Parathyroid adenoma (tissue), 2 donors: ENCODE data around the gene ANKRD55.

Source experiments
- H2AFZ ChIP-seq: fragments of 300-600 bp; sonication (generic); one replicate; pipeline ENCODE4 v1.7.0; 2017; ENCODE audit warnings: antibody characterized with exemption, mild to moderate bottlenecking
- H3K27ac ChIP-seq: fragments of 300-600 bp; sonication (generic); one replicate; pipeline ENCODE4 v1.7.0; 2017
- H3K27me3 ChIP-seq: fragments of 300-600 bp; sonication (generic); one replicate; pipeline ENCODE4 v1.7.0; 2017; ENCODE audit warnings: low read length; ENCODE audit not compliant: control insufficient read depth, insufficient read depth
- H3K36me3 ChIP-seq: fragments of 300-600 bp; sonication (generic); one replicate; pipeline ENCODE4 v1.7.0; 2017; ENCODE audit warnings: low read length; ENCODE audit not compliant: control insufficient read depth, insufficient read depth
- H3K4me1 ChIP-seq: fragments of 300-600 bp; sonication (generic); one replicate; pipeline ENCODE4 v1.7.0; 2017; ENCODE audit warnings: control low read depth
- H3K4me2 ChIP-seq: fragments of 300-600 bp; sonication (generic); one replicate; pipeline ENCODE4 v1.7.0; 2017; ENCODE audit warnings: low read length
- H3K4me3 ChIP-seq: fragments of 300-600 bp; sonication (generic); one replicate; pipeline ENCODE4 v1.7.0; 2017; ENCODE audit warnings: low read depth, low read length
- H3K79me2 ChIP-seq: fragments of 300-600 bp; sonication (generic); one replicate; pipeline ENCODE4 v1.7.0; 2017; ENCODE audit warnings: control low read depth
- H3K9ac ChIP-seq: fragments of 300-600 bp; sonication (generic); one replicate; pipeline ENCODE4 v1.7.0; 2017; ENCODE audit warnings: mild to moderate bottlenecking
- H3K9me3 ChIP-seq: fragments of 300-600 bp; sonication (generic); one replicate; pipeline ENCODE4 v1.7.0; 2017; ENCODE audit warnings: low read length; ENCODE audit not compliant: control insufficient read depth
- CTCF ChIP-seq: fragments of 300-600 bp; sonication (generic); IDR thresholded peaks from one replicate; pipeline ENCODE4 v1.7.0; 2017; ENCODE audit warnings: antibody characterized with exemption, mild to moderate bottlenecking
- donor health status: primary hyperparathyroidism.

Gene ANKRD55

GRCh38 chr5:56142614-56143372 lies 90.3 kb downstream of the ANKRD55 start:
- Histone ChIP-seq H3K79me2 (no peaks in the 10 kb centered on the region), H3K4me3 (no peak overlapping the region), H3K27me3 (no peaks in the 10 kb centered on the region), H3K4me2 (peak overlapping the region; percentile 11), H3K4me1 (peaks cover 22% of the 10 kb centered on the region), H3K9me3 (no peaks in the 10 kb centered on the region), H3K9ac (no peak overlapping the region), H3K27ac (peak overlapping the region; percentile 75), H2AFZ (peak overlapping the region; percentile 71), H3K36me3 (no peaks in the 10 kb centered on the region)
- TF ChIP-seq CTCF, result no peak

GRCh38 chr5:56142233-56142613 lies 90.9 kb downstream of the ANKRD55 start:
- H3K9ac ChIP-seq, result no peak overlapping the region
- H3K4me3 ChIP-seq, result no peak overlapping the region
- H2AFZ ChIP-seq, result peak overlapping the region; percentile 71
- TF ChIP-seq CTCF, result no peak
- no peaks in the 10 kb centered on the region for H3K36me3 ChIP-seq
- H3K27ac ChIP-seq, result peak overlapping the region; percentile 75
- no peaks in the 10 kb centered on the region for H3K9me3 ChIP-seq
- peak overlapping the region; percentile 7 for H3K4me2 ChIP-seq
- H3K27me3 ChIP-seq, result no peaks in the 10 kb centered on the region
- H3K4me1 ChIP-seq, result peaks cover 21% of the 10 kb centered on the region
- H3K79me2 ChIP-seq, result no peaks in the 10 kb centered on the region

GRCh38 chr5:56140073-56140472 lies 93.1 kb downstream of the ANKRD55 start:
- Histone ChIP-seq H3K4me1 (peaks cover 21% of the 10 kb centered on the region), H2AFZ (no peak overlapping the region), H3K36me3 (no peaks in the 10 kb centered on the region), H3K27me3 (no peaks in the 10 kb centered on the region), H3K9ac (no peak overlapping the region), H3K4me2 (no peak overlapping the region), H3K27ac (no peak overlapping the region), H3K9me3 (no peaks in the 10 kb centered on the region), H3K79me2 (no peaks in the 10 kb centered on the region), H3K4me3 (no peak overlapping the region)
- TF ChIP-seq CTCF, result no peak

GRCh38 chr5:56130664-56131063 lies 102.5 kb downstream of the ANKRD55 start:
- Histone ChIP-seq H3K9me3 (no peaks in the 10 kb centered on the region), H3K9ac (no peak overlapping the region), H3K27me3 (no peaks in the 10 kb centered on the region), H3K4me1 (peaks cover 7% of the 10 kb centered on the region), H3K36me3 (no peaks in the 10 kb centered on the region), H3K4me3 (no peak overlapping the region), H3K27ac (no peak overlapping the region), H3K79me2 (no peaks in the 10 kb centered on the region), H3K4me2 (no peak overlapping the region), H2AFZ (no peak overlapping the region)
- TF ChIP-seq CTCF, result no peak

GRCh38 chr5:56129288-56129687 lies 103.8 kb downstream of the ANKRD55 start:
- Histone ChIP-seq H3K9ac (no peak overlapping the region), H3K27me3 (no peaks in the 10 kb centered on the region), H3K27ac (no peak overlapping the region), H3K79me2 (no peaks in the 10 kb centered on the region), H2AFZ (no peak overlapping the region), H3K4me2 (no peak overlapping the region), H3K4me3 (no peak overlapping the region), H3K4me1 (peaks cover 7% of the 10 kb centered on the region), H3K9me3 (no peaks in the 10 kb centered on the region), H3K36me3 (no peaks in the 10 kb centered on the region)
- TF ChIP-seq CTCF, result no peak
